Activated naive CD8-positive, alpha-beta T cell treated with anti-CD3 and anti-CD28 coated beads for 36 hours (primary cell): ENCODE data around the gene SP4. TPM values are rescaled to one million over a fixed set of nuclear protein-coding genes. Genes with fewer than 3 reads are reported as not detected.
A peak's percentile ranks its signal among the peaks of the same experiment; 100 is the strongest.
"Not testable (repeated sequence)": the region's sequence is repeated elsewhere in the genome, so short reads cannot be mapped to it uniquely, and the experiment has no call there.

ENCODE experiments used
- DNase-seq: peaks from one replicate; pipeline ENCODE4 v3.0.0; 2021
- H3K27ac Mint-ChIP-seq: one replicate; pipeline ENCODE4 v1.8.0; 2022; ENCODE audit warnings: mild to moderate bottlenecking, moderate library complexity, mixed read lengths
- H3K27me3 Mint-ChIP-seq: one replicate; pipeline ENCODE4 v1.8.0; 2022; ENCODE audit warnings: mild to moderate bottlenecking, mixed read lengths
- H3K36me3 Mint-ChIP-seq: one replicate; pipeline ENCODE4 v1.8.0; 2021; ENCODE audit warnings: mild to moderate bottlenecking, mixed read lengths
- H3K4me1 Mint-ChIP-seq: one replicate; pipeline ENCODE4 v1.8.0; 2021; ENCODE audit warnings: mixed read lengths
- H3K4me3 Mint-ChIP-seq: one replicate; pipeline ENCODE4 v1.8.0; 2022; ENCODE audit warnings: mild to moderate bottlenecking, moderate library complexity, mixed read lengths
- H3K9me3 Mint-ChIP-seq: one replicate; pipeline ENCODE4 v1.8.0; 2022; ENCODE audit warnings: mixed read lengths
- total RNA-seq, 2 experiments: library from RNA; stranded (reverse); gene quantifications; one replicate each; pipeline ENCODE4 v1.2.3, GENCODE V29; 2021

Gene SP4
- total RNA-seq, 2 experiments from 2014 or later: 17.6 to 18.0 TPM

GRCh38 chr7:21532485-21532884 is 104.6 kb downstream of the SP4 start:
- H3K27ac Mint-ChIP-seq, H3K27me3 Mint-ChIP-seq: not testable (repeated sequence)

DNA sequence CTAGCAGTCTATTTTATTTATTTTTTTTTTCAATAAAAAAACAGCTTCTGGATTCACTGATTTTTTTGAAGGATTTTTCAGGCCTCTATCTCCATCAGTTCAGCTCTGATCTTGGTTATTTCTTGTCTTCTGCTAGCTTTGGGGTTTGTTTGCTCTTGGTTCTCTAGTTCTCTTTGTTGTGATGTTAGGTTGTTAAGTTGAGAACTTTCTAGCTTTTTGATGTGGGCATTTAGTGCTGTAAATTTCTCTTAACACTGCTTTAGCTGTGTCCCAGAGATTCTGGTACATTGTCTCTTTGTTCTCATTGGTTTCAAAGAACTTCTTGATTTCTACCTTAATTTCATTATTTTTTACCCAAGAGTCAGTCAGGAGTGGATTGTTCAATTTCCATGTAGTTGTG is 105.8 kb downstream of the SP4 start:
- H3K36me3 Mint-ChIP-seq, H3K9me3 Mint-ChIP-seq, H3K4me3 Mint-ChIP-seq, DNase-seq, H3K27ac Mint-ChIP-seq, H3K27me3 Mint-ChIP-seq, H3K4me1 Mint-ChIP-seq: not testable (repeated sequence)

More at GRCh38 chr7:21532485-21532884, 104.6 kb downstream of the SP4 start:
- H3K9me3 Mint-ChIP-seq, H3K4me1 Mint-ChIP-seq, H3K4me3 Mint-ChIP-seq, H3K36me3 Mint-ChIP-seq, DNase-seq: not testable (repeated sequence)

- not testable (repeated sequence) for H3K9me3 Mint-ChIP-seq, H3K4me3 Mint-ChIP-seq, H3K36me3 Mint-ChIP-seq, H3K27ac Mint-ChIP-seq, H3K4me1 Mint-ChIP-seq, DNase-seq
- peaks cover 21% of the 10 kb centered on the region for H3K27me3 Mint-ChIP-seq
These were observed 108.7 kb downstream of the SP4 start for GRCh38 chr7:21536445-21537118.

GRCh38 chr7:21538936-21539495 is 111.1 kb downstream of the SP4 start:
- H3K4me1 Mint-ChIP-seq: peaks cover 8% of the 10 kb centered on the region
- H3K27me3 Mint-ChIP-seq: peaks cover 42% of the 10 kb centered on the region
- H3K36me3 Mint-ChIP-seq: peaks cover 2% of the 10 kb centered on the region
- no peak overlapping the region for H3K27ac Mint-ChIP-seq
- no peak overlapping the region for H3K4me3 Mint-ChIP-seq
- no peak for DNase-seq
- H3K9me3 Mint-ChIP-seq: no peaks in the 10 kb centered on the region

DNA sequence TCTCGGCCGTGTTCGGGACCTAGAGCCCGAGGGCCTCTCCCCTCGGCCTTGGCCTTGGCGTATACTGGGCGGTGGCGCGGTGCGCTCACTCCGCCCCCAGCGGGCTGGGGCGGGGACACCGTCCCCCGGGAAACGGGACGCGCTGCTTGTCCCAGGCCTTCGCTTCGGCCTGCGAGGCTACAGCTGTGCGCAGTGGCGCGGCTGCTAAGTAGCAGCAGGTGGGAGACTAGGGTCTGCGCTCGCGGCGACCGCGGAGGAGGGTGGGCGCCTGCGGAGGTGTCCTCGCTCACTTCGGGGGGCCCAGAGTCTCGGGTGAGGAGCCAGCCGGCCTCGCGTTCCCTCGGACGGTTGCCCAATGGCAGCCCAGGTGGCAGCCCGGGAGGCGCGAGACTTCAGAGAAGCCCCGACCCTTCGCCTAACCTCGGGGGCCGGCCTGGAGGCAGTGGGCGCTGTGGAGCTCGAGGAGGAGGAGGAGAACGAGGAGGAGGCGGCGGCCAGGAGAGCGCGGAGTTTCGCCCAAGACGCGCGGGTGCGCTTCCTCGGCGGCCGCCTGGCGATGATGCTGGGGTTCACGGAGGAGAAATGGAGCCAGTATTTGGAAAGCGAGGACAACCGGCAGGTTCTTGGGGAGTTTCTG is 115.1 kb downstream of the SP4 start, which contains the start of gene DNAH11:
TSS of gene DNAH11 (plus strand) at position 149 of the 637 bp plus-strand sequence. CDS start at position 356, 207 bp downstream.
- H3K27me3 Mint-ChIP-seq: peaks cover 67% of the 10 kb centered on the region
- no peaks in the 10 kb centered on the region for H3K36me3 Mint-ChIP-seq
- H3K4me1 Mint-ChIP-seq: peaks cover 10% of the 10 kb centered on the region

GRCh38 chr7:21543528-21544302 is 115.8 kb downstream of the SP4 start:
- H3K4me1 Mint-ChIP-seq: peaks cover 10% of the 10 kb centered on the region
- no peaks in the 10 kb centered on the region for H3K36me3 Mint-ChIP-seq
- no peaks in the 10 kb centered on the region for H3K9me3 Mint-ChIP-seq
- H3K27ac Mint-ChIP-seq: no peak overlapping the region
- peak overlapping the region; percentile 78 for H3K4me3 Mint-ChIP-seq
- DNase-seq: no peak
- peaks cover 71% of the 10 kb centered on the region for H3K27me3 Mint-ChIP-seq

More for the DNA sequence above, 115.1 kb downstream of the SP4 start, which contains the start of gene DNAH11:
- peak; percentile 48 for DNase-seq
- Mint-ChIP-seq H3K27ac (no peak within 1 kb of the TSS), H3K9me3 (no peaks in the 10 kb centered on the region), H3K4me3 (peak within 1 kb of the TSS; percentile 78)

GRCh38 chr7:21544303-21544656 is 116.4 kb downstream of the SP4 start:
- Mint-ChIP-seq H3K27ac (no peak overlapping the region), H3K4me1 (peaks cover 6% of the 10 kb centered on the region), H3K36me3 (no peaks in the 10 kb centered on the region), H3K9me3 (no peaks in the 10 kb centered on the region), H3K27me3 (peaks cover 67% of the 10 kb centered on the region), H3K4me3 (no peak overlapping the region)
- no peak for DNase-seq

DNA sequence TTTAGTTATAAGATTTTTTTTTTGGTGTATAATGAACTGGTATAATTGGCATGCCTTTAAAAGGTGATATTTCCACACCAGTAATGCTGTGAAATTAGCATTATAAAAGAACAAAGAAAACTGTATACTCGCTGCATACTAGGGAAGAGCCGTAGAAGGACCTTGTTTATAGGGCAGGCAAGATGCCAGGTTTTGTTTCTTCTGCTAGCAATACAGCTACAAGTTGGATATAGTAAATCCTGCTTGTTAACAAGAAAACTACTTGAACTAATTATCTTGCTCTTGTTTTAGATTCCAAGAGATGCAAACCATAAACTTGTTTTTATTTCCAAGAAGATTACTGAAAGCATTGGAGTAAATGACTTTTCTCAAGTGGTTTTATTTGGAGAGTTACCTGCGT is 116.8 kb downstream of the SP4 start:
- Mint-ChIP-seq H3K27ac (no peak overlapping the region), H3K9me3 (no peaks in the 10 kb centered on the region), H3K4me1 (peaks cover 6% of the 10 kb centered on the region), H3K27me3 (peaks cover 65% of the 10 kb centered on the region), H3K4me3 (no peak overlapping the region), H3K36me3 (no peaks in the 10 kb centered on the region)
- DNase-seq: no peak

DNA sequence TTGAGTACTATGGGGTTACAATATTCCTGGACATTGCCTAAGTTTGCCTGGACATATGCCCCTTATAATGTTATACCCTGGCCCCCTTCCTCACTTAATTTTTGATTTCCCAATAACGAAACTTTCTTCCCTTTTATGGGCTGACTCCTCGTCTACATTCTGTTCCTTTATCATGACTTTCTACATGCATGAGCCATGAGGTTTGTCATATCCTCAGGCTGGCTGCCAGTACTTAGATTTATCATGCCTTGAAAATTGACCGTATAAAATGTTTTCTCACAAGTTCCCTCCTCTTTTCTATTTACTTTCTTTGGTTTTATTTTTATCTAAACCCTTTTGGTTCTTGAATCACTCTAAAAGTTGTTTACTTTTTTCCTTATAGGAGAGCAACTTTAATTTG is 119.6 kb downstream of the SP4 start:
- Mint-ChIP-seq H3K27me3 (peaks cover 45% of the 10 kb centered on the region), H3K4me1 (peaks cover 6% of the 10 kb centered on the region), H3K4me3 (no peak overlapping the region), H3K27ac (no peak overlapping the region), H3K9me3 (no peaks in the 10 kb centered on the region), H3K36me3 (no peaks in the 10 kb centered on the region)
- no peak for DNase-seq

DNA sequence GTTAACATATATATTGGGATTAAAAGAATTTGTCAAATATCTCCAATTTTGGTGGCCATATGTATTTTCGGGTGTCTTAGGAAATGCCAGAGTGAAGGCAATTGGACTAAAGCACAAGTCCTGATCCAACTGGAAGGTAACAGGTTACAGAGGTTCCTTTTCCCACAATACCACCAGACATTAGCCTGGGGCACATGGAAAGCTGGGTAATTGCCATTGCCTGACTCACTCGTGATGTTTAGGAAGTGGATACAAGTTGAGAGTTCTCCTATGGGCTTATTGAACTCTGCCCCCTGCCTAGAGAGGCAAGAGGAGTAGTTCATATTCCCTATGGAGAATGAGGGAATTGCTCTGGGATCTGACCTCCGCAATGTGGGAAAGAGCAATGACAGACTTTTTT is 120.6 kb downstream of the SP4 start:
- Mint-ChIP-seq H3K27me3 (peaks cover 38% of the 10 kb centered on the region), H3K27ac (no peak overlapping the region), H3K4me3 (no peak overlapping the region), H3K4me1 (peaks cover 6% of the 10 kb centered on the region), H3K9me3 (no peaks in the 10 kb centered on the region), H3K36me3 (no peaks in the 10 kb centered on the region)
- DNase-seq: no peak

- no peaks in the 10 kb centered on the region for H3K4me1 Mint-ChIP-seq
- H3K4me3 Mint-ChIP-seq: no peak overlapping the region
- H3K36me3 Mint-ChIP-seq: no peaks in the 10 kb centered on the region
- DNase-seq: no peak
- H3K9me3 Mint-ChIP-seq: no peaks in the 10 kb centered on the region
- peaks cover 23% of the 10 kb centered on the region for H3K27me3 Mint-ChIP-seq
- H3K27ac Mint-ChIP-seq: no peak overlapping the region
These were observed 122.2 kb downstream of the SP4 start for GRCh38 chr7:21550076-21550475.

DNA sequence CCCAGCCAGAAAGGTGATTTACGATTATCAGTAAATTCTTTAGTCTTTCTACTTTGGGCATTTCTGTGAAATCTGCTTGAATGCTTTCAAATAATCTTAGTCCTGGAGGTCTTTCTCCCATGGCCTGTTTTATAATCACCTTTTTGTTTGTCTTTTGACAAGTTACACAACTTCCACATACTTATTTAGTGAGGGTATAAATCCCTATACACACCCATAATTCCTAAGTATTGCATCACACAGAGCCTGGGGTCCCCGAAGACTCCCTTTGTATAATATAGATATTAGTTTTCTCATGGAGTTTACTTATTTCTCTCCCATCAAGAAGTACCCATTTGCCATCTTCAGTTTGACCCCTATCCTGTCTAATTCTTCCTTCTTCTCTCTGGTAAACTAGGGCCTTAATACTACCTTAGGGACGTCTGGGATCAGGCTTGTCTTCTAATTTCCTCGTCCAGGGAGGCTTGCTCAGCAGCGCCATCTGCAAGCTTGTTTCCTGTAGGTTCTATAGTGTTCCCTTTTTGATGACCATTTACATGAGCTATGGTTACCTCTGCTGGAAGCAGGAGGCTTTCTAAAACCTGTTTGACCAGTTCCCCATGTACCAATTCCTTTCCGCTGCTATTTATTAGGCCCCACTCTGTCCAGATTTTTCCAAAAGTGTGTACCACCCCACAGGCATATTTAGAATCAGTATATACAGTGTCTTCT is 123.1 kb downstream of the SP4 start:
- H3K9me3 Mint-ChIP-seq: no peaks in the 10 kb centered on the region
- no peak overlapping the region for H3K4me3 Mint-ChIP-seq
- H3K4me1 Mint-ChIP-seq: no peaks in the 10 kb centered on the region
- no peak overlapping the region for H3K27ac Mint-ChIP-seq
- DNase-seq: no peak
- H3K27me3 Mint-ChIP-seq: peaks cover 15% of the 10 kb centered on the region
- no peaks in the 10 kb centered on the region for H3K36me3 Mint-ChIP-seq

- H3K36me3 Mint-ChIP-seq: no peaks in the 10 kb centered on the region
- H3K4me3 Mint-ChIP-seq: no peak overlapping the region
These were observed 134.5 kb downstream of the SP4 start for GRCh38 chr7:21562385-21562784.

More at GRCh38 chr7:21562385-21562784, 134.5 kb downstream of the SP4 start:
- H3K27ac Mint-ChIP-seq: no peak overlapping the region
- no peaks in the 10 kb centered on the region for H3K4me1 Mint-ChIP-seq
- no peak for DNase-seq
- H3K27me3 Mint-ChIP-seq: no peaks in the 10 kb centered on the region
- H3K9me3 Mint-ChIP-seq: no peaks in the 10 kb centered on the region
